Measurements from ENCODE around the gene MED26.

MED26 gene

DNA sequence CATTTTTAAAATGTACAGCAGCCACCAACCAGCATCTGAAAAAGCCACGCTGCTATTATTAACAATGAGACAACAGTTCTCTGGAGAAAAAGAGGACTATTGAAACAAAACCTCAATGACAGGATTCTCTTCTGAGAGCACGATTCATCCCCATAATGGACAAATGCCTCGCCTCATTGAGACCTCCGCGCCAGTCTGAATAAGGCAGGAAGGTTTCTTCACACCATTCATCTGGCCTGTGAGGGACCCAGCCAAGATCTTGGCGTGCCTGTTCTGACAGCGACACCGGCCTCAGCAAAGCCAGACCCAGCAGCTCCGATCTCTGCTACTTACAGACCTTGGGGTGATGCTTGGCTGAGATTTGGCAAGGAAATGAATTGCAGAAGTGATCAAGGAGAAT is 17.1 kb upstream of the MED26 start:
- DNase-seq = no peak

GRCh38 chr19:16641695-16642094 is 13.7 kb upstream of the MED26 start:
- no peak for DNase-seq

DNA sequence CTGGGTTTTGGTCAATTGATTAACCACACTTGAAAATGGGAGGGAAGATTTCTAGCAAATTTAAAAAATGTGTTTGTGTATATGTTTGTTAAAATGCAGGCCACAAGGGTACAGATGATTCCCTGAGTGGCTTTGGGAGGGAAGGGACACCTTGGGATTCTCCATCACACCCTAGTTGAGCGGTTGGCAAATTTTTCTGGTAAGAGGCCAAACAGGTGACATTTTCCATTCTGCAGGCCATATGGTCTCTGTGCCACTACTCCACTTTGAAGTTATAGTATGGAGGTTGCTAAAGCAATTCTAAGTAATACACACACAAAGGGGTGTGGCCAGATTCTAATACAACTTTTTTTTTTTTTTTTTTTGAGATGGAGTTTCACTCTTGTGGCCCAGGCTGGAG is 12.9 kb upstream of the MED26 start:
- DNase-seq = no peak

GRCh38 chr19:16638666-16639065 is 10.7 kb upstream of the MED26 start:
- no peak for DNase-seq

DNA sequence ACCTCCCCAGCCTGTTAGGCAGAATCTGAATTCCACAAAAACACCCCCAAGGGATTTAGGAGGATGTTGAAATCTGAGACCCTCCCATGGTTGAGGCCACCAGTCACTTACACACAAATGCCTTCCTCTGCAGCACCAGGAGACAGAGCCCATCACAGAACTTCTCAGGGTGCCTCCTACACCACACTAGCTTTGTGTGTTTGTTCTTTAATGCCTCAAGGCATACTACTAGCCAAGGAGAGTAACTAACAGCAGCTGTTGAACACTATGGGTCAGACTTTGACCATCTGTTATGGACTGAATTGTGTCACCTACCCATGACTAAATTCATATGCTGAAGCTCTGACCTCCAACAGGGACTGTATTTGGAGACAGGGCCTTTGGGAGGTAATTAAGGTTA is 9.5 kb upstream of the MED26 start:
- DNase-seq = no peak

- DNase-seq = no peak
Observed at GRCh38 chr19:16631465-16631864, 3.5 kb upstream of the MED26 start.

DNA sequence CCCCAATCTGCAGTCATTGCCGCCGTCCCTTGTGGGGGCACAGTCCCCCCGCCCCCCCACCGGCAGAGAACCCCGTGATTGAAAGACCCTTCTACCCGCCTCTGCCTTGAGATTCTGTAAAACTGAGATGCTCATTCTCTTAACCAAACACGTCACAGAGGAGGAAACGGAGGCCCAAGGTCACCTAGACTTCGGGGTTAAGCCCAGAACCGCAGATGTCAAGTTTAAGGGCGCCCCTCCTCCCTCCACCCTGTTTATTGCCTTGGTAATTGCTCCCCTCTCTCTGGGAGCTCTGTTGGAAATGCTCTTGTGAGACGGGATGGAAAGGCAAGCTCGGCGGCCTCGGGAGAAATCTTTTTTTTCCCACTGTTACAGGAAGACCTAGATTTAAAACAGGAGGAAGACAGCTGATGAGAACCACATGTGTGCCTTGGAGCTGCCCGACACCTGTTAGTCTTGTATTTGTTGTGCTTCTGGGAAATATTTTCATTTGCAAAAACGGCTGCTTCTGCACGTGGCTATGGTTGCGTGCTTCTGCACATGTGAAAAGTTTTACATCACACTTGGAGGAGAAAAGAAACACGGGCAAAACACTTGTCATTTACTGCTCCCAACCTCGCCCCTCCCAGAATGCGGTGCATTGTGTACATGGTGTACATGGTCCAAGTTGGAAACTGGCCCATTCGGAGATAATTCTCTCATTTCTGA is 1.1 kb upstream of the MED26 start:
- DNase-seq = no peak

DNA sequence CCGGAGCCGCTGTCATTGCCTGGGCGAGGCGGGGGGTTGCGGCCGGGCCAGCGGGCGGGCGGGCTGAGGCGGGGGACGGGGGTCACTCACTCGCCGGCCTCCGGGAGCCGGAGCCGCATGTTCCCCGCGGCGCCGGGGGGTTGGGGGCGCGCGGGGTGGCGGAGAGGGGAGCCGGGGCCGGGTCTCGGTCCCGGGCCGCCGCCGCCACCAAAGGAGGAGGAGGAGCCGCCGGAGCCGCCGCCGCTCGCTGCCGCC is 149 bp downstream of the MED26 start:
- no peak for DNase-seq

GRCh38 chr19:16627193-16627927 is 644 bp downstream of the MED26 start:
- DNase-seq = no peak

DNA sequence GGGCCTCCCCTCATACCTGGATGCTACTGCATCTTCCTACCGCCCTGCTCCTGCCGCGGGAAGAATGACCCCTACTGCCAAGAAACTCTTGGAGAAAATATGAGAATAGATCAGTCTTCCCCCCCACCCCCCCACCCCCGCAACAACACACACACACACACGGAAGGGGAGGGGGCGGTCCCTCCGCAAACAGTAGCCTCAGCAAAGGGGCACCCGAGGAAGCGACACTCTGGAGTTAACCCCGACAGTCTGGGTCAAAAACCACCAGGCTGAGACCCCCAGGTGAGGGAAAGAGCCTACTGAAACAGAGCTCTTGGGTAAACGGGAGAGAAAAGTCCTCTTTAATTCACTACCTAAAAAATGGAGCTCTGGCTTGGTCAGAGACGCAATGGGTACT is 1.2 kb downstream of the MED26 start:
- no peak for DNase-seq

DNA sequence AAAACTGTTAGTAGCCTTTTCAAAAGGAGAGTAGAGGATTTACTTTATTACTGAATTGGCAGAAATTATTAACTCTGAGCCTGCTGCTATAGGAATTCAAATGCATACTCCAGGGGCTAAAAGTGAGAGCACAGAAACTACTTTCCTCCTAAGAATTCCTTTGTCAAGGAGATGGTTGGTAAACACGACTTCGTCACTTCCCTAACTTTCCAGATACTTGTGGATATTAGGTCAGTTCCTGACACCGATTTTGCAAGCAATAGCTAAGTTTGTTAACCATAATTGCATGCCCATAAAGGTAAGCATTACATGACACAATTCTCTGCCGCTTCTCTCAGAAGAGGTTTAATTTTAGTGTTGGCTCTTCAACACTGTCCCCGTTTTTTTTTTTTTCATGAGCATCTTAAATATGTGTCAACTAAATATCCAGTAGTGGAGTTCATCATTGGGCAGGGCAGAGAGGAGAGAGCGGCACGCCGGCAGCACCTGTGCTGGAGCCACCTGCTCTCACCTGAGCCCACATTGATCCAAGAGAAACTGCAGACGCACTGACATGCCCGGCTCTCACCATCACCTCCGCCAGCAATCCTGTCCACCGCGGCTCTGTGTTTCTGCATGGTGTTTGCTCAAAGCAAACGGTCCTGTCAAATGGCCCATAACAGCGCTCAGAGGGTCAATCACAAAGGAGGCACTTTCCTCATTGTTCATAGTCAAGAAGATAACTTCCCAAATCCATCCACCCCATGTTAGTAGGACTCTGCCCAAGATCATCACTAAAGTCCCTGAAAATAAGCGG is 2.6 kb downstream of the MED26 start:
- no peak for DNase-seq

DNA sequence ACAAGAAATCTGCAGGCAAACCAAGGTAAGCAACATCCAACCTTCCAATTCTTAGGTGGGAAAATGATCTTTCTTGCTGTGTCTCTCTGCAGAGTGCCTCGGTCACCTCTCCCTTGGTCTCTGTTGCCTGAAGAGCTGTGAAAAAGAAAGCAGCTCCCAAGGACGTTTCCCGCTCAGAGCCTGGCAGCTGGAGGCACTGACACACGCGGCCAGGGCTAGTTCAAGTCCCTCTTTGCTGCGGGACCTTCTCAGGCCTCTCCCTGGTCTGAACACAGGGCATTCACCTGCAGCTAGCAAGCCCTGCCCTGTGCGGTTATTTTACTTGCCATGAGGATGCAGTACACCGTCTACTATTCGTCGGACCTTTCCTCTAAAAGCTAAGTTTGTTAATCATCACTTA is 3.8 kb downstream of the MED26 start:
- no peak for DNase-seq

DNA sequence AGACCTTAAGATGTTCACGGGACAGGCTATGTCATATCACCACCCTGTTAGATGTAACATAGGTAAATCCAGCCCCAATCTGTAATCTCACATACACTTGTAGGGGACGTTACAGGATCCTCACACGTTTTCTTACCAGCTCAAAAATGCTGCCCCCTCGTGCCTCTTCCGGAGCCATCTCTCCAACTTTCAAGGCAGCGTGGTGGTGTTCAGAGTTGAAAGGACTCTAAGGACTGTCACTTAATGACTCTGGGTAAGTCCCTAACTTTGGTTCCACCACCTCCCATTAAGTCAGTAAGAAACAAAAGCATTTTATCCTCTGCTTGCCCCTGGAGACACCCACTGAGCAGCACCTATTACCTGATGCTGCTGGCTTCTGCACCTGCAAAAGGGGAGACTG is 4.4 kb downstream of the MED26 start:
- no peak for DNase-seq

- DNase-seq = no peak
Observed at GRCh38 chr19:16623066-16623465, 4.9 kb downstream of the MED26 start.

GRCh38 chr19:16621165-16621800 is 6.7 kb downstream of the MED26 start:
- no peak for DNase-seq

GRCh38 chr19:16620584-16620983 is 7.4 kb downstream of the MED26 start:
- no peak for DNase-seq

DNA sequence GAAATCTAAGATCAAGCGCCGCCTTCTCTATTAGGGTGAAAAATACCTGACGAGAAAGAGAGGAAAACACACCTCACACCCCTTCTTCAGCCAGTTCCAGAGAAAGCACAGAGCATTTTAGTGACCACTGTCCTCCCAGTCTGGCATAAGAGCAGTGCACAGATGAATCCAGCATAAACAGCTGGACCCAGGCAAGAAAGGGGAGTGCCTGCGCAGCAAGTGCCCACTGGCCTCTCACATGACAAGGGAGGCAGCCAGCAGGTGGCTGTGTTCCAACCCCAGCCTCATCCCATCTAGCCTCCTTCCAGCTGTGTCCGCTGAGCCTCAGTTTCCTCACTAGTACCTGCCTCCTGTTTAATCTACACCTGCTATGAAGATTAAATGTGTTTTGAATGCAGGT is 8.0 kb downstream of the MED26 start:
- DNase-seq = no peak

GRCh38 chr19:16619457-16619856 is 8.5 kb downstream of the MED26 start:
- no peak for DNase-seq

DNA sequence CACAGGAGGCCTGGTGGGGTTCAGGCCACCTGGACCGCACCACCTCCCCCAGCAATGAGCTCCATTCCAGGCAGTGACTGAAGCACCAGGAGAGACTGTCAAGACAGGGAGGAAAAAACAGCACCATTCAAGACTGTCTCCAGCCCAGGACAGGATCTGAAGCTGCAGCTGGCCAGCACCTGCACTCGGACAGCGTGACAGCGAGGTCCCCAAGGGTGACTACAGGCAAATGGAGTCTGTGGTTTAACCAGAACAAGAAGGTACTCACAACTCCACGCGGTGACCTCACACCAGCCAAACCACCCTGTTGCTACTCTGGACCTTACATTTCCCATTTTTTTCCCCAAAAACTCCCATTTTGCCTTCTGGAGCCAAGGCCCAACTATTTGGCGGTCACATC is 9.8 kb downstream of the MED26 start:
- no peak for DNase-seq

- DNase-seq = no peak
Observed at GRCh38 chr19:16615808-16616207, 12.2 kb downstream of the MED26 start.

DNA sequence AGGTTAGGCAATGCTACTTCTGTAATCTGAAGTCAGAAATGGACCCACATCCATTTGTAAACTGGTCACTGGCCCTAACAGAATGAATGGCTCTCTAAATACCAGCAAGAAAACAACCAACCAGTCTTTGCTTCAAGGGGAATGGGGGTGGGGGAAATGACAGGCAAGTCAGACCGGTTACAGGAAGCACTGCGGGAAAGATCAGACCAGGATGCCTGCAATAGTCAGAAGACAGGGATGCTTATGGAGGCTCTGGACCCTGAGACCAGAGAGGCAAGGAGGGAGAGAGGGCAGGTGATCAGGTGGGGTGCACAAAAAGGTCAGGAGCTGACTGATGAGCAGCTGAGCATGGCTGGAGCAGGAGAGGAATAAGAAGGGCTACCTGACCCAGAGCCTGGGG is 13.1 kb downstream of the MED26 start:
- no peak for DNase-seq

- no peak for DNase-seq
Observed at GRCh38 chr19:16613841-16614240, 14.2 kb downstream of the MED26 start.

- DNase-seq = no peak
Observed at GRCh38 chr19:16612636-16613035, 15.4 kb downstream of the MED26 start.

DNA sequence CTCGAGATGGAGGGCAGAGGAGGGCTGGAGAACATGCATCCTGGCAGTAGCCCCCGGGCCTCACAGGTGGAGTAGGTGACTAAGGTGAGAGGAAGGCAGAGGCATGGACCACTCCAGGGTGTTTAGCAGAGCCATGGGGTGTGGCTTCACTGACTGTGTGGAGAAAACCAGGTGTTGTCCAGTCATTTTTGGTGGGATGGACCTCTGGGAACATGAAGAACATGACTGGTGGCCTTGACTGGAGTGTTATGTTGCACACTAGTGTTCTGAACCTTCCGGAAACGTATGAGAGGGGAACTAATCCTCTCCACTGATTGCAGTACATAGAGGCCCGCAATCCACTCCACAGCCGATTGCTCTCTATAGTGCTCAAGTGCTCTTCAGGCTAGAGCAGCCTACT is 16.9 kb downstream of the MED26 start:
- no peak for DNase-seq
